ENCODE measurements around the gene NFKBIB. TPM values are rescaled to one million over a fixed set of nuclear protein-coding genes. Genes with fewer than 3 reads are reported as not detected.

Gene NFKBIB
- total and polyA plus RNA-seq, 2 of the 13 experiments (the other 11 are each of a cell fraction or from before 2014, with no cell fraction given), result 8.6 to 14.9 TPM

DNA sequence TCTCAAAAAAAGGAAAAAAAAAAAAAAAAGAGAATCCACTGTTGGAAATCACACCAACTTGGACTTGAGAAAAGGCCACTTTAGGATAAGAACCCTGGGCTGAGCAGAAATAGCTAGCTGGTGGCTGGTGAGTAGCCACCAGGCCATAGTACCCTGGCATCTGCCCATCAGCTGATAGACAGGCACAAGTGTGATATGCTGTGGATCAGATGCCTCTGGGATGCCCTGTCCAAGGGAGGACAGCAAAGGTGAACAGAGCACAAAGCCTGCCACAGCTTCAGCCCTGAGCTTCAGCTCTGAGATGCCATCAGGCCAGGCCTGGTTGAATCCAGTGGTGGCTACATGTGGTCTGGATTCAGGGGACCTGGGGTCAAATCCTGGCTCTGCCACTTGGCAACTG lies 9.1 kb upstream of the NFKBIB start:
- in situ Hi-C loops (cut with HindIII; ENCODE audit: extremely low pct_ligation_motif_present, low pct_unique_long_range_greater_than_20kb), result no loop called here
- CTCF ChIA-PET (ENCODE audit: low intra/inter-chr PET ratio, low total read pairs), result no interaction called here
- POLR2A ChIA-PET, result no interaction called here
- TF ChIP-seq, protein P1, sequence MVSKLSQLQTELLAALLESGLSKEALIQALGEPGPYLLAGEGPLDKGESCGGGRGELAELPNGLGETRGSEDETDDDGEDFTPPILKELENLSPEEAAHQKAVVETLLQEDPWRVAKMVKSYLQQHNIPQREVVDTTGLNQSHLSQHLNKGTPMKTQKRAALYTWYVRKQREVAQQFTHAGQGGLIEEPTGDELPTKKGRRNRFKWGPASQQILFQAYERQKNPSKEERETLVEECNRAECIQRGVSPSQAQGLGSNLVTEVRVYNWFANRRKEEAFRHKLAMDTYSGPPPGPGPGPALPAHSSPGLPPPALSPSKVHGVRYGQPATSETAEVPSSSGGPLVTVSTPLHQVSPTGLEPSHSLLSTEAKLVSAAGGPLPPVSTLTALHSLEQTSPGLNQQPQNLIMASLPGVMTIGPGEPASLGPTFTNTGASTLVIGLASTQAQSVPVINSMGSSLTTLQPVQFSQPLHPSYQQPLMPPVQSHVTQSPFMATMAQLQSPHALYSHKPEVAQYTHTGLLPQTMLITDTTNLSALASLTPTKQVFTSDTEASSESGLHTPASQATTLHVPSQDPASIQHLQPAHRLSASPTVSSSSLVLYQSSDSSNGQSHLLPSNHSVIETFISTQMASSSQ (IDR thresholded peaks at IDR 0.05; ENCODE audit: low read depth), result no peak
- TF ChIP-seq, protein P1 (CRISPR knock-in tag; IDR thresholded peaks at IDR 0.05; ENCODE audit: borderline replicate concordance), result no peak
- no peak for TF ChIP-seq PHF21A (CRISPR knock-in tag; IDR thresholded peaks at IDR 0.05)
- no peak for TF ChIP-seq ZNF143 (CRISPR knock-in tag; IDR thresholded peaks at IDR 0.05)
- TF ChIP-seq, protein P2, sequence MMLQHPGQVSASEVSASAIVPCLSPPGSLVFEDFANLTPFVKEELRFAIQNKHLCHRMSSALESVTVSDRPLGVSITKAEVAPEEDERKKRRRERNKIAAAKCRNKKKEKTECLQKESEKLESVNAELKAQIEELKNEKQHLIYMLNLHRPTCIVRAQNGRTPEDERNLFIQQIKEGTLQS (CRISPR knock-in tag; IDR thresholded peaks at IDR 0.05), result no peak
- TF ChIP-seq ZNF234 (CRISPR knock-in tag; conservative IDR thresholded peaks at IDR 0.05), result no peak
- TF ChIP-seq ZNF354B (CRISPR knock-in tag; IDR thresholded peaks at IDR 0.05), result no peak
- no peak for TF ChIP-seq ZFY (CRISPR knock-in tag; IDR thresholded peaks at IDR 0.05)
- no peak for TF ChIP-seq PAWR (CRISPR knock-in tag; IDR thresholded peaks at IDR 0.05; ENCODE audit: borderline replicate concordance)
- no peak for TF ChIP-seq SPEN (CRISPR knock-in tag; IDR thresholded peaks at IDR 0.05; ENCODE audit: low read depth)
- TF ChIP-seq, protein P3, sequence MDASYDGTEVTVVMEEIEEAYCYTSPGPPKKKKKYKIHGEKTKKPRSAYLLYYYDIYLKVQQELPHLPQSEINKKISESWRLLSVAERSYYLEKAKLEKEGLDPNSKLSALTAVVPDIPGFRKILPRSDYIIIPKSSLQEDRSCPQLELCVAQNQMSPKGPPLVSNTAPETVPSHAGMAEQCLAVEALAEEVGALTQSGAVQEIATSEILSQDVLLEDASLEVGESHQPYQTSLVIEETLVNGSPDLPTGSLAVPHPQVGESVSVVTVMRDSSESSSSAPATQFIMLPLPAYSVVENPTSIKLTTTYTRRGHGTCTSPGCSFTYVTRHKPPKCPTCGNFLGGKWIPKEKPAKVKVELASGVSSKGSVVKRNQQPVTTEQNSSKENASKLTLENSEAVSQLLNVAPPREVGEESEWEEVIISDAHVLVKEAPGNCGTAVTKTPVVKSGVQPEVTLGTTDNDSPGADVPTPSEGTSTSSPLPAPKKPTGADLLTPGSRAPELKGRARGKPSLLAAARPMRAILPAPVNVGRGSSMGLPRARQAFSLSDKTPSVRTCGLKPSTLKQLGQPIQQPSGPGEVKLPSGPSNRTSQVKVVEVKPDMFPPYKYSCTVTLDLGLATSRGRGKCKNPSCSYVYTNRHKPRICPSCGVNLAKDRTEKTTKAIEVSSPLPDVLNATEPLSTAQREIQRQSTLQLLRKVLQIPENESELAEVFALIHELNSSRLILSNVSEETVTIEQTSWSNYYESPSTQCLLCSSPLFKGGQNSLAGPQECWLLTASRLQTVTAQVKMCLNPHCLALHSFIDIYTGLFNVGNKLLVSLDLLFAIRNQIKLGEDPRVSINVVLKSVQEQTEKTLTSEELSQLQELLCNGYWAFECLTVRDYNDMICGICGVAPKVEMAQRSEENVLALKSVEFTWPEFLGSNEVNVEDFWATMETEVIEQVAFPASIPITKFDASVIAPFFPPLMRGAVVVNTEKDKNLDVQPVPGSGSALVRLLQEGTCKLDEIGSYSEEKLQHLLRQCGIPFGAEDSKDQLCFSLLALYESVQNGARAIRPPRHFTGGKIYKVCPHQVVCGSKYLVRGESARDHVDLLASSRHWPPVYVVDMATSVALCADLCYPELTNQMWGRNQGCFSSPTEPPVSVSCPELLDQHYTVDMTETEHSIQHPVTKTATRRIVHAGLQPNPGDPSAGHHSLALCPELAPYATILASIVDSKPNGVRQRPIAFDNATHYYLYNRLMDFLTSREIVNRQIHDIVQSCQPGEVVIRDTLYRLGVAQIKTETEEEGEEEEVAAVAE (CRISPR knock-in tag; IDR thresholded peaks at IDR 0.05; ENCODE audit: borderline replicate concordance), result no peak
- no peak for TF ChIP-seq U2AF1 (optimal IDR thresholded peaks at IDR 0.05; ENCODE audit: low read depth, low read length)
- TF ChIP-seq ZNF607 (CRISPR knock-in tag; IDR thresholded peaks at IDR 0.05; ENCODE audit: borderline replicate concordance), result no peak
- TF ChIP-seq MED1 (CRISPR knock-in tag; IDR thresholded peaks at IDR 0.05), result no peak
- TF ChIP-seq POLR2G (IDR thresholded peaks at IDR 0.05; ENCODE audit: low read depth, low read length), result no peak
- TF ChIP-seq, protein P4, sequence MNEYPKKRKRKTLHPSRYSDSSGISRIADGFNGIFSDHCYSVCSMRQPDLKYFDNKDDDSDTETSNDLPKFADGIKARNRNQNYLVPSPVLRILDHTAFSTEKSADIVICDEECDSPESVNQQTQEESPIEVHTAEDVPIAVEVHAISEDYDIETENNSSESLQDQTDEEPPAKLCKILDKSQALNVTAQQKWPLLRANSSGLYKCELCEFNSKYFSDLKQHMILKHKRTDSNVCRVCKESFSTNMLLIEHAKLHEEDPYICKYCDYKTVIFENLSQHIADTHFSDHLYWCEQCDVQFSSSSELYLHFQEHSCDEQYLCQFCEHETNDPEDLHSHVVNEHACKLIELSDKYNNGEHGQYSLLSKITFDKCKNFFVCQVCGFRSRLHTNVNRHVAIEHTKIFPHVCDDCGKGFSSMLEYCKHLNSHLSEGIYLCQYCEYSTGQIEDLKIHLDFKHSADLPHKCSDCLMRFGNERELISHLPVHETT (CRISPR knock-in tag; conservative IDR thresholded peaks at IDR 0.05), result no peak
- no peak for TF ChIP-seq ZNF124 (CRISPR knock-in tag; IDR thresholded peaks at IDR 0.05)

More for the DNA sequence above, 9.1 kb upstream of the NFKBIB start:
- Histone ChIP-seq H3K4me3 (replicated peaks in 1 of 3; ENCODE audit: insufficient read depth in 1 of 3, low read depth in 2 of 3, low read length in 3 of 3) (no peak overlapping the region), H3K79me2 (ENCODE audit: insufficient read depth, low read length) (no peaks in the 10 kb centered on the region), H2AFZ (ENCODE audit: low read length) (no peak overlapping the region), H3K9ac (ENCODE audit: insufficient read depth, low read depth, low read length) (no peak overlapping the region), H3K9me3 (ENCODE audit: low read length) (no peaks in the 10 kb centered on the region), H4K20me1 (ENCODE audit: insufficient read depth, low read length) (no peaks in the 10 kb centered on the region), H3K27me3 (ENCODE audit: control insufficient read depth in 1 of 2, insufficient read depth in 2 of 2, low read length in 2 of 2) (no peaks in the 10 kb centered on the region), H3K4me2 (ENCODE audit: low read depth, low read length) (no peak overlapping the region), H3K27ac (ENCODE audit: extremely low read length, insufficient read depth, low read length) (no peak overlapping the region), H3K4me1 (ENCODE audit: insufficient read depth, low read length) (no peaks in the 10 kb centered on the region), H3K36me3 (replicated peaks in 1 of 2; ENCODE audit: control insufficient read depth in 1 of 2, insufficient read depth in 2 of 2, low read length in 2 of 2) (peaks cover 0 to 2% of the 10 kb centered on the region in 2 experiments; a peak in 3 of 5 replicates)
- FAIRE-seq (no peak), DNase-seq (ENCODE audit: low spot score) (no peak), ATAC-seq (no peak)
- intact Hi-C loops (cut with micrococcal nuclease; ENCODE audit: unreplicated experiment), result no loop called here
- no TSS peak for BruUV-seq (replicated peaks)
